Hippocampal formation (tissue), 2 donors: Measurements from ENCODE around the gene LIMA1.
A peak's percentile ranks its signal among the peaks of the same experiment; 100 is the strongest.
"Not testable (repeated sequence)": the region's sequence is repeated elsewhere in the genome, so short reads cannot be mapped to it uniquely, and the experiment has no call there.

Source experiments
- DNase-seq, 2 donors: peaks; one replicate each; lab custom pipeline; 2025; lab: John Stamatoyannopoulos, UW

LIMA1 gene

GRCh38 chr12:50185970-50186663 is 97.2 kb downstream of the LIMA1 start:
- DNase-seq: no peak

- no peak for DNase-seq
Measured at GRCh38 chr12:50185301-50185895, 97.9 kb downstream of the LIMA1 start.

- DNase-seq: no peak
Measured at GRCh38 chr12:50184261-50184660, 99.1 kb downstream of the LIMA1 start.

GRCh38 chr12:50182461-50182860 is 100.9 kb downstream of the LIMA1 start:
- DNase-seq: no peak

GRCh38 chr12:50181691-50182090 is 101.6 kb downstream of the LIMA1 start:
- no peak for DNase-seq

- DNase-seq: no peak
Measured at GRCh38 chr12:50175716-50176026, 107.6 kb downstream of the LIMA1 start.

GRCh38 chr12:50174971-50175715 is 108.2 kb downstream of the LIMA1 start:
- DNase-seq: peak in 1 of 2 donors; percentile 72

GRCh38 chr12:50167049-50167828 is 116.1 kb downstream of the LIMA1 start, which contains the start of gene CERS5:
CERS5 (minus strand) TSS chr12:50167369; CDS start chr12:50167297, 72 bp downstream.
- DNase-seq: peak; percentile 97 to 98

- no peak for DNase-seq
Measured at GRCh38 chr12:50166799-50167048, 116.6 kb downstream of the LIMA1 start.

- DNase-seq: no peak
Measured at GRCh38 chr12:50164963-50165362, 118.4 kb downstream of the LIMA1 start.

- DNase-seq: no peak
Measured at GRCh38 chr12:50162230-50162629, 121.1 kb downstream of the LIMA1 start.

GRCh38 chr12:50160643-50161042 is 122.7 kb downstream of the LIMA1 start:
- DNase-seq: no peak

GRCh38 chr12:50157259-50157658 is 126.1 kb downstream of the LIMA1 start:
- DNase-seq: no peak

- no peak for DNase-seq
Measured at GRCh38 chr12:50156641-50157040, 126.7 kb downstream of the LIMA1 start.

GRCh38 chr12:50154947-50155346 is 128.4 kb downstream of the LIMA1 start:
- DNase-seq: not testable (repeated sequence)

GRCh38 chr12:50151047-50151687 is 132.2 kb downstream of the LIMA1 start:
- no peak for DNase-seq

GRCh38 chr12:50149311-50149710 is 134.0 kb downstream of the LIMA1 start:
- no peak for DNase-seq

- DNase-seq: not testable (repeated sequence)
Measured at GRCh38 chr12:50148011-50148410, 135.3 kb downstream of the LIMA1 start.

GRCh38 chr12:50147281-50147680 is 136.0 kb downstream of the LIMA1 start:
- DNase-seq: no peak

- DNase-seq: no peak
Measured at GRCh38 chr12:50145439-50145838, 137.9 kb downstream of the LIMA1 start.

- no peak for DNase-seq
Measured at GRCh38 chr12:50142993-50143392, 140.3 kb downstream of the LIMA1 start.

- peak in 1 of 2 donors; percentile 15 for DNase-seq
Measured at GRCh38 chr12:50132505-50133135, 150.7 kb downstream of the LIMA1 start.
